Posterior cingulate gyrus (tissue), 11 donors: ENCODE results near the gene AK8.

Experiments
- DNase-seq, 10 donors: peaks; one replicate each; pipeline versions ENCODE4 v3.0.0 to v3.0.0-alpha.2; 2020 to 2021; ENCODE audit warnings: mixed read lengths in 3 of 10
- intact Hi-C: fragments of 100-400 bp; cut with DNase I; formaldehyde crosslinking; loops from one replicate; pipeline ENCODE4 v1.15.1; 2023

AK8 gene

DNA sequence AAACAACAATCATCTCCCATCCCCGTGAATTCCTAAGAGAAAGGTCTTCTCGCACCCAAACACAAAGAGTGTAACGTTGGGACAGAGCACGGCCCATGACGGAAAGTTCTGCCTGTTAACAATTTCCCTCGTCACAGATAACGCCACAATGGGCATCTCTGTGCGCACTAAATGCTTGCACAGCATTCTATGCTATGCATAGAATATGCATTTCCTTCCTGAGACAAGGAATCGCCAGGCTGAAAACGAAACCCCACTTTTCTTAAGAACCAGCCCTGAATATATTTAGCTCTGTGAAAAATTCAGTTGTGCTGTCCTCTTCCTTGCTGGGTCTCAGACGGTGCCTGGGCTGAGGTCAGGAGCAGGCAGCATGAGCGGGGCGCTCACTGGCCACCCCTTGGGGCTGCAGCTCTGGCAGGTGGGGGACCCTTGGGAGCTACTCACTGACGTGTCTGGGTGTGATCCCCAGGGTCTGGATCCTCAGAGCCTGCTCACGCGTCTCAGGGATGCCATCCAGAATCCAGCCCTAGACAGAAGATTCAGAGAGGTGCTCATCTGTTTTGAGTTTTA is 49.8 kb downstream of the AK8 start:
- intact Hi-C loops: no loop called here
- DNase-seq: peak in 1 of 10 donors; percentile 47

DNA sequence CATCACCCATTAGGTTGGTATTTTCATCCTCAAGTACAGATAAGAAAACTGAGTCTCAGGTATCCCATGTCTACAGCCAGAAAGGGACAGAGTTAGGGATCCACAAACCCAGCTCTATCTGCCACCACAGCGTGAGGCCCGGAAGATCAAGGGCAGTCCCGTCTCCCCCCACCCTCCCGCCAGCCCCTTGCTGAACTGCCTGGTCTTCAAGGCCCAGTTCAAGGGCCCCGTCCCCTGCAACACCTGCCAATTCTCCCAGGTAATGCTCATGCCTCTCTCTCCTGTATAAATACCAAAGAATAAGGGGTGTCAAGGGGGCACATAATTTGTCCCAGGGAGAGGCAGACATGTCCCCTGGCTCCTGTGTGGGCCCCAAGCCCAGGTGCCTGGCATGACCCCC is 50.7 kb downstream of the AK8 start:
- DNase-seq: peak in 1 of 10 donors; percentile 51
- intact Hi-C loops: no loop called here

DNA sequence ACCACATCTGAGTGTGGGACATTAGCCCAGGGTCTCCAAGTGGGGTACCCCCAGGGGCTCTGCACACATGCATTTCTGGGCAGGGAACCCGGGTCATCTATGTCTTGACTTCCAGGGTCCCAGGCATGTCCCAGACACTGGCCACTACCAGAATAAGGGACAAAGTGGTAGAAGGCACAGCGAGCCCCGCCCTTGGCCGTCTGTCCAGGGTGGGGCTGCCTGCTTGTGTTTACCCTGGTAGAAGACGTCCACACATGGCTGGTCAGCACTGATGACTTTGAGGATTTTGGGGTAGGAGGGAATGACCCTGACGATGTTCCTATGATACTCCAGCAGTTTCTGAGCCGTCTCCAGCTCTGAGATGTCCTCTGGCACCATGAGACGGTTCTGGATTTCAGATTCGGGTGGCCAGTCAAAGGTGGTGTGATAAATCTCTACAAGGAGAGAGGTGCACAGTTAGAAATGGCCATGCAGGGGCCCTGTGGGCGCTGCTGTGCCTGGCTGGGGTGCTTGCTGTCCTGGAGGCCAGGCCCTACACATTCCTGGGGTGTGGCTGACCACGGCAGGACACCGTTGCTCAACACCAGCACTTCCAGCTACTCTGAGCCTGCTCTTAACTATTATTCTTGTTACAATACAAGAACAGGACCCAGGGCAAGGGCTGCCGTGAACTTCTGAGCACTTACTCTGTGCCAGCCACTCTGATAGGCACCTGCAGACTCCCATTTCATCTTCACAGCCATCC is 51.3 kb downstream of the AK8 start:
- intact Hi-C loops: no loop called here
- no peak for DNase-seq

GRCh38 chr9:132826131-132826530 is 52.0 kb downstream of the AK8 start:
- DNase-seq: no peak
- intact Hi-C loops: no loop called here

- no peak for DNase-seq
- intact Hi-C loops: no loop called here
Measured at GRCh38 chr9:132825430-132825829, 52.7 kb downstream of the AK8 start.

DNA sequence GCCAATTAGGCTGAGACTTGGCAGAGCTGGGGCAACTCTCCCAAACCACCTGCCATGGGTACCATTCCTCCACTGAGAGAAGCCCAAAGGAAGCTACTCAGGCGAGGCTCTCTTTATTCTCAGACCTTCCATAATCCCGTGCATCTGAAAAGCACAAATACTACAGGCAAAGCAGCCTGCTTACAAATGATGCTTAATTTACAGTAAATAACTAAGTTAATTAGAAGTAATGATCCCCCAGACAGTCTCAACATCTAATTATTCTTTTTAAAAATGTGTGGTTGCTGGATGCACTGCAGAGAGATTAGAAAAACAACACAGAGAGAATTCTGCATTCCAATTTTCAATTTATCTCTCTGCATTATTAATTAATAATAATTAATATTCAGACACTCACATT is 53.1 kb downstream of the AK8 start:
- intact Hi-C loops: no loop called here
- no peak for DNase-seq

- intact Hi-C loops: no loop called here
- DNase-seq: no peak
Measured at GRCh38 chr9:132824151-132824550, 53.9 kb downstream of the AK8 start.

- intact Hi-C loops: no loop called here
- no peak for DNase-seq
Measured at GRCh38 chr9:132823370-132824145, 54.5 kb downstream of the AK8 start.

GRCh38 chr9:132820169-132820944 is 57.7 kb downstream of the AK8 start:
- no peak for DNase-seq
- intact Hi-C loops: no loop called here

DNA sequence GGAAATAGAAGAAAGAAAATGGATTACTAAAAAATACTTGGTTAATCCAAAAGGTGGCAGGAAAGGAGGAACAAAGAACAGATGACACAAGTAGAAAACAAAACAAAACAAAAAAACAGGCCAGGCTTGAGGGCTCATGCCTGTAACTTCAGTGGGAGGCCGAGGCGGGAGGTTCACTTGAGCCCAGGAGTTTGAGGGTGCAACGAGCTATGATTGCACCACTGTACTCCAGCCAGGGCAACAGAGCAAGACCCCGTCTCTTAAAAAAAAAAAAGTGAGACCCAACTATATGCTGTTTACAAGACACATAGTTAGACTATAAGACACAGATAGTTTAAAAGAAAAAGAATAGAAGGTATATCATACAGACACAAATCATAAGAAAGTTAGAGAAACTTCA is 59.5 kb downstream of the AK8 start:
- DNase-seq: no peak
- intact Hi-C loops: no loop called here

DNA sequence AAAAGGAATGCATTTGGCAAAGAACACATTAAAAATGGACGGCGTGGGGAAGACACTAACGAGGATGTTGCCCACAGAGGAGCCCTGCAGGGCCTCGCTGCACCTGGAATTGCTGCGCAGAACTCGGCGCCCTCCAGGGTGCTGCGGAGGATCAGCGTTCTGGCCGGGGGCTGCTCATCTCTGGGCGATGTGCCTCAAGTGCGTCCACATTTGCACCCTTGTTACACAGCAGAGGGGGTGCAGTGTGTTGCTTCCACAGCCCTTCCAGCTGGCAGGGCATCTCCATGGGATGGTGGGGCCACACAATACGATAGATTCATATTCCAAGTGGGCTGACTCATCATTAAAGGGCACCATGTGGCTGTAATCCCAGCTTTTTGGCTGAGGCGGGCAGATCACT is 63.1 kb downstream of the AK8 start:
- no peak for DNase-seq
- intact Hi-C loops: no loop called here

- no peak for DNase-seq
- intact Hi-C loops: no loop called here
Measured at GRCh38 chr9:132813115-132813771, 64.8 kb downstream of the AK8 start.

DNA sequence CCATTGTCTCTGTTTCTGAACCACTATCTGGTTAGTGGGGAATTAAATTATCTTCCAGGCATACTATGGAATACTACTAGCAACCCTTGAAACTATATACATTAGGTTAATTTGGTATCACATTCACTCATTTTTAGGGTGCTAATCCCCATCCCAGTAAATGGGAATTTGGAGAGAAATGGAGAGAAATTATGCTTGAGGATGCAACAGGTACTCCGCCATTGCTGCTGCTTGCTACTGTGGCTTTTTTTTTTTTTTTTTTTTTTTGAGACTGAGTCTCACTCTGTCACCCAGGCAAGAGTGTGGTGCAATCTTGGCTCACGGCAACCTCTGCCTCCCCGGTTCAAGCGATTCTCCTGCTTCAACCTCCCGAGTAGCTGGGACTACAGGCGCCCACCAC is 66.1 kb downstream of the AK8 start:
- DNase-seq: no peak
- intact Hi-C loops: no loop called here

DNA sequence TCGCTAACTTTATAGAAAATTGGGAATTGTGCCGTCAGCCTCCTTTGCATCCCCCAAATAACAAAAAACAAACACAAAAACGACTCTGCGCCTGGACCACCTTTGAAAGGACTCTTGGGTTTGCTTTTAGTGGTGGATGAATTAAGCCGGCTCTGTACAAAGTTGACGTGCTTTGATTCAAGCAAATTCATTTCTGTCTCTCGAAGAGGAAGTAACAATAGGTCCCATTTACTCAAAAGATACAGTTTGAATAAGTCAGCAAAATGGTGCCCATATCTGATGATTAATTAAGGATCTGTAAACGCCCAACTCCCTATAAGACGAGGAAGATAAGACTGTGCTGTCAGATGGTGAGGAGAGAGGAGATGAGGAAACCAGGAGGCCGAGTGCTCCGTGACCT is 67.8 kb downstream of the AK8 start:
- intact Hi-C loops: no loop called here
- no peak for DNase-seq

DNA sequence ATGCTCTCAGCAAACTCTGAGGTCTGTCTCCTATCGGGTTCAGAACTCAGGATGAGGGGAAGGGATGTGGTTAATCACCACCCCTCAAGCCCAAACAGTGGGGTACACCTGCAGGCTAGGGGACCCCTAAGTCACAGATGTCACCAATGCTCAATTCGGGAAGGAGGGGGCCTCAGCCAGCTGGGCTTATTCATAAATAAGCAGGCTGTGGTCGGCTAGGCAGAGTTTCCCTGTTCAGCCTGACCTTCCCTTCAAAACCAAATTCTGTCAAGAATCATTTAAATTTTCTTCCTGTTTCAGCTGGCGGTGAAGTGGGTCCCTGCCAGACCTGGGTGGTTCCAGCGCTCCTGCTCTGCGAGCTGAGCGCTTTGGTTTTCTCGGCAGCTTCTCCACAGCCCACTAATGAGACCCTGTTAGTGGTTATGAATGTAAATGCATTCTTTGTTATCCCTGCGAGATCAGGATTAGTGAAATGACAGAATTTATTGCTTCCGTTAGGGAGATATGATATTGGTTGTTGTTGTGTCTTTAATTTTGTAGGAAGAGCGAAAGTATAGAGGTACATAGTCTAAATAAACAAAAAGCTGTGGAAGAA is 68.3 kb downstream of the AK8 start:
- intact Hi-C loops: no loop called here

DNA sequence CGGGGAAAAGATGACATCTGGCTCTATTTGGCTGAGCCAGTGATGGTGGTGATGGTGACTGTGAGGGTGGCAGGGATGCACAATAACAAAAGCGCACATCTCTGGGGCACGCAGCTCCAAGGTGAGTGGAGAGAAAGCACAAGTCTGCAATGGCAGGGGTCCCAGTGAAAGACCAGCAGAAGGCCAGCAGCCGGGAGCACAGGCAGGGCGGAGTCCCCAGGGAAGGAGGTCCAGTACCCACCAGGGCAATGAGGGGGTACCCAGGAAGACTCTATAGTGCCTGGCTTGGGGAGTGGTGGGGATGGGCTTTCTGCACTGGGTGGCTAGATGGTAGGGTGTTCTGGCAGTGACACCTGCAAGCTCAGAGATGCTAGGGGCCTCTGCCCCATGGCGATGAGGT is 69.4 kb downstream of the AK8 start:
- intact Hi-C loops: no loop called here
- DNase-seq: peak in 1 of 10 donors; percentile 32

More for the DNA sequence above, 68.3 kb downstream of the AK8 start:
- DNase-seq: peak in 1 of 10 donors; percentile 46

DNA sequence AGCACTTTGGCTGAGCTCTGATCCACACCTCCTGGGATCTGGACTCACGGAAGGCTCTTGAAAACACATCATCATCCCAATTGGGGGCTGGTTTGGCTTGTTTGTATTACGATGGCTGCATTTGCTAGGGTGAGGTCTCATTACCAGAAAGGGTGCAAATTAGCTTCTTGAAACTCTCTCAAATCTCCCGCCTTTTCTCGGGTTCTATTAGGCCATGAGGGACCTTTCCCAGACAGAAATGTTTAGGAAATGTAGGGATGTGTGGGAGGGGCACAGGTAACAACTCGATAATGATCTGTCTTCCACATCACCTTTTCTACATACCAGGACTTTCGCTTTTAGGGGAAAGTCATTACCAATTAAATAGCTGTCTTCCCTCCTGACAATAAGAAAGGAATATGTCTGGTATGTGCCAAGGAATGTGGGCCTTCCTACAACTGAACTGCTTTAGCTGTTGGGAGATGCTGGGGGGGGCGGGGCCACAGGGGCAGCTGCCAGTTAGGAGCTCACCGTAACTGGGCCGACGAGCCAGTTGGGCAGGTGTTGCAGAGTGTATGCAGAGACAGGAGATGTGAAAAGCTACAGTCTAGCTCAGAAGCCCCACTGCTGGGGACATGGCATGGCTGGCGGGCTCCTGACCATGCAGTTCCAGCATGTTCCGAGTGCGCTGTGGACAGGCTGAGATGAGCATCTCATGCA is 71.2 kb downstream of the AK8 start:
- peak in 1 of 10 donors; percentile 29 for DNase-seq
- intact Hi-C loops: no loop called here

DNA sequence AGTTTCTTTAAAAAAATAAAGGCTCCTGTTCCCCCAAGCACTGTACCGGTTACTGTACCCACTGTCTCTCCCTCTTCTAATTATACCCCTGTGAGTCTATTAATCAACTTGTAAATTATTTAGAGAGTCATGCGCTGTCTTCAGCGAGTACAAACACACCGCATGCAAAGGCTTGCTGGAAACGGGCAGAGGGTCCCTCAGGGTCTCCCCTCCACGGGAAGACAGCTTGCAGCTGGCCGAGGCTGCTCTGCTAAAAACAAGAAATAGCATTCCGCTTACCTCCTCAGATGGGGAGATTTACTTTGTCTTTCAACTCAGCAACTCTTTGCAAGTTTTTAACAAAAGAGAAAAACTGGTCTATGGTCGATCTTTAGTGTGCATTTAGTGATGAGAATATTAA is 71.8 kb downstream of the AK8 start:
- intact Hi-C loops: no loop called here
- peak in 1 of 10 donors; percentile 20 for DNase-seq

GRCh38 chr9:132804576-132805295 is 73.3 kb downstream of the AK8 start:
- no peak for DNase-seq
- intact Hi-C loops: loop anchor here (5.0 kb wide), 1 partner anchor 98 kb away; no protein-coding TSS in a partner anchor
